Measurements from ENCODE around the gene RNF144B.
"Not testable (repeated sequence)": the region's sequence is repeated elsewhere in the genome, so short reads cannot be mapped to it uniquely, and the experiment has no call there.

The RNF144B gene

DNA sequence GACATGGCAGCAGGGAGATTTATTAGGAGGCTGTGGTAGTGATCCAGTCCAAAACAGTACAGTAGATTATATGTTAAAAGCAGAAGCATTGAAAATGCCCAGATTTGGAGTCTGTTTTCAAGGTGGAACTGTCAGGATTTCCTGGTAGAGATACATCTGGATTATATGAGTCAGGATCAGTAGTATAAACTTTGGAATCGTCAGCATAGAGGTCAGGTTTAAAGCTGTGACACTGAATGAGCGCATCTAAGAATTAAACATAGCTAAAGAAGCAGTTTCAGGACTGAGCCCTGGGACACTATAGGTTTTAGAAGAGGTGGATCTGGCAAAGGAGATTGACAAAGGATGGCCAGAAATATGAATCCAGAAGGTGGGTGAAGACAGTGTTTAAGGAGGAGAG lies 60.4 kb downstream of the RNF144B start:
- Histone ChIP-seq H3K4me3 (ENCODE audit: severe bottlenecking) (no peak overlapping the region), H3K4me1 (ENCODE audit: insufficient read depth, poor library complexity, severe bottlenecking) (no peaks in the 10 kb centered on the region), H3K9me3 (ENCODE audit: severe bottlenecking) (peaks cover 3% of the 10 kb centered on the region), H3K27ac (ENCODE audit: poor library complexity, severe bottlenecking) (no peak overlapping the region), H3K36me3 (ENCODE audit: low read depth) (no peaks in the 10 kb centered on the region), H3K27me3 (ENCODE audit: insufficient read depth, poor library complexity, severe bottlenecking) (no peaks in the 10 kb centered on the region)
- DNase-seq (ENCODE audit: low spot score) (no peak), ATAC-seq (ENCODE audit: low read depth) (no peak)
- TF ChIP-seq, protein P1, sequence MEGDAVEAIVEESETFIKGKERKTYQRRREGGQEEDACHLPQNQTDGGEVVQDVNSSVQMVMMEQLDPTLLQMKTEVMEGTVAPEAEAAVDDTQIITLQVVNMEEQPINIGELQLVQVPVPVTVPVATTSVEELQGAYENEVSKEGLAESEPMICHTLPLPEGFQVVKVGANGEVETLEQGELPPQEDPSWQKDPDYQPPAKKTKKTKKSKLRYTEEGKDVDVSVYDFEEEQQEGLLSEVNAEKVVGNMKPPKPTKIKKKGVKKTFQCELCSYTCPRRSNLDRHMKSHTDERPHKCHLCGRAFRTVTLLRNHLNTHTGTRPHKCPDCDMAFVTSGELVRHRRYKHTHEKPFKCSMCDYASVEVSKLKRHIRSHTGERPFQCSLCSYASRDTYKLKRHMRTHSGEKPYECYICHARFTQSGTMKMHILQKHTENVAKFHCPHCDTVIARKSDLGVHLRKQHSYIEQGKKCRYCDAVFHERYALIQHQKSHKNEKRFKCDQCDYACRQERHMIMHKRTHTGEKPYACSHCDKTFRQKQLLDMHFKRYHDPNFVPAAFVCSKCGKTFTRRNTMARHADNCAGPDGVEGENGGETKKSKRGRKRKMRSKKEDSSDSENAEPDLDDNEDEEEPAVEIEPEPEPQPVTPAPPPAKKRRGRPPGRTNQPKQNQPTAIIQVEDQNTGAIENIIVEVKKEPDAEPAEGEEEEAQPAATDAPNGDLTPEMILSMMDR (IDR thresholded peaks at IDR 0.05; ENCODE audit: poor library complexity, severe bottlenecking): no peak

DNA sequence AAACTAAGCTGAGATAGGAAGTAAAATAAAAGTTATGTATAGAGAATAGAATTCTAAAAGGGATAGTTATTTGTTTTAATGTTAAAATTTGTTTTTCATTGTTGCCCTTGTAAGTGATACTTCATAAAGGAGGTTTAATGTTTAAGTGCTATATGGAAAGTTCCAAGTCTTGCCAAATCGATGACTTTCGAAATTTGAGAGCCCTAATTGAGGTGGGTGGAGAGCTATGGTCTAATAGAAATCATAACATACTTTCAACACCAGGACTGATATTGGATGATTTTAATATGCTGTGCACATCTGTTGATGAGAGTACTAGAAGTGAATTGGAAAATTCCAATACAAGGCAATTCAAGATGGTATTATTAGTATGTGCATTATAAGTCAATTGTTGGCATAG lies 64.6 kb downstream of the RNF144B start:
- Histone ChIP-seq H3K4me1 (ENCODE audit: insufficient read depth, poor library complexity, severe bottlenecking) (no peaks in the 10 kb centered on the region), H3K27me3 (ENCODE audit: insufficient read depth, poor library complexity, severe bottlenecking) (no peaks in the 10 kb centered on the region), H3K27ac (ENCODE audit: poor library complexity, severe bottlenecking) (no peak overlapping the region), H3K4me3 (ENCODE audit: severe bottlenecking) (no peak overlapping the region), H3K9me3 (ENCODE audit: severe bottlenecking) (no peaks in the 10 kb centered on the region), H3K36me3 (ENCODE audit: low read depth) (no peaks in the 10 kb centered on the region)
- ATAC-seq (ENCODE audit: low read depth): no peak
- TF ChIP-seq, protein P1 (IDR thresholded peaks at IDR 0.05; ENCODE audit: poor library complexity, severe bottlenecking): no peak
- no peak for DNase-seq (ENCODE audit: low spot score)

DNA sequence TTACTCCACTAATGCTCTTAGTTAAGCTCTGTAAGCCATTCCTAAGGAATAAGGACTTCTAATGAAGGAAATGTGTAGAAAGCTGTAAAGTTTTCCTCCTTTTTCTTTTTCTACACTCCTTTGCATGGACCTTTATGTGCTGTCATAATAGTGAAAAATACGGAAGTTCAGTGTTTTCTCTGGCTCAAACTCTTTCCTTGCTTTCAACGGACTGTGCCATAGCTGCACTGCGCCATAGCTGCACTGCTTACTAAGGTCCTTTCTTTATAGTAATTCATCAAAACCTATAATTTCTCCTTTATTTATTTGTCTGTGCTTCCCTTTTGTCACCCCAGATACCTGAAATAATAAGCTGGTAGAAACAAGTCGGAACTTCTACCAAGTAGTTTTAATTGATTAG lies 67.3 kb downstream of the RNF144B start:
- no peak for DNase-seq (ENCODE audit: low spot score)
- TF ChIP-seq, protein P1 (IDR thresholded peaks at IDR 0.05; ENCODE audit: poor library complexity, severe bottlenecking): no peak
- Histone ChIP-seq H3K4me3 (ENCODE audit: severe bottlenecking) (no peak overlapping the region), H3K27me3 (ENCODE audit: insufficient read depth, poor library complexity, severe bottlenecking) (no peaks in the 10 kb centered on the region), H3K27ac (ENCODE audit: poor library complexity, severe bottlenecking) (no peak overlapping the region), H3K9me3 (ENCODE audit: severe bottlenecking) (no peaks in the 10 kb centered on the region), H3K4me1 (ENCODE audit: insufficient read depth, poor library complexity, severe bottlenecking) (no peaks in the 10 kb centered on the region), H3K36me3 (ENCODE audit: low read depth) (no peaks in the 10 kb centered on the region)
- ATAC-seq (ENCODE audit: low read depth): no peak

DNA sequence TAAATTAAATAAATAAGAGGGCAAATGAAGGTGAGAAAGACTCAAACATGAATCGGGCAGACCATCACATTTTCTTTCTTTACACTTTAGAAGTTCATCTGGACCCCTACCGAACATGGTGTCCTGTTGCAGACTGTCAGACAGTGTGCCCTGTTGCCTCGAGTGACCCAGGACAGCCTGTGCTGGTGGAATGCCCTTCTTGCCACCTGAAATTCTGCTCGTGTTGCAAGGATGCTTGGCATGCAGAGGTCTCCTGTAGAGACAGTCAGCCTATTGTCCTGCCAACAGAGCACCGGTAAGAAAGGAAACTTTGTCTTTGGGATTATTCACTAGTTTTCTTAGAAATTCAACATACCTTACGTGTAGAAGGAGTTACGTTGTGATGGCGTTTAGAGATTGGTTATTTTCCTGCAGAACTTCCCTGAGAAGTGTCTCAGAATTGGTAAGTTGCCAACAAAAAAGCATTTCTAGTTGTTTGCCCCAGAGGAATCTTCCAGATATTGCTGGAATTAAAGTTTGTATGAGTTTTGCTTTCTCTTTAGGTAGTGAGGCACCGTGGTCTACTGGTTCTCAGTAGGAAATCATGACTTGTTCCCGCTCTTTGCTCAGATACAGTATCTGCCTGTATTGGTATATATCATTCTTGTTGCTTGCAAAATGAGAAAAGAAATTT lies 70.1 kb downstream of the RNF144B start:
- no peak for DNase-seq (ENCODE audit: low spot score)
- no peak for ATAC-seq (ENCODE audit: low read depth)
- TF ChIP-seq, protein P1 (IDR thresholded peaks at IDR 0.05; ENCODE audit: poor library complexity, severe bottlenecking): no peak
- H3K27ac ChIP-seq (ENCODE audit: poor library complexity, severe bottlenecking): no peak overlapping the region
- no peak overlapping the region for H3K4me3 ChIP-seq (ENCODE audit: severe bottlenecking)
- no peaks in the 10 kb centered on the region for H3K9me3 ChIP-seq (ENCODE audit: severe bottlenecking)
- no peaks in the 10 kb centered on the region for H3K27me3 ChIP-seq (ENCODE audit: insufficient read depth, poor library complexity, severe bottlenecking)
- no peaks in the 10 kb centered on the region for H3K4me1 ChIP-seq (ENCODE audit: insufficient read depth, poor library complexity, severe bottlenecking)
- no peaks in the 10 kb centered on the region for H3K36me3 ChIP-seq (ENCODE audit: low read depth)

DNA sequence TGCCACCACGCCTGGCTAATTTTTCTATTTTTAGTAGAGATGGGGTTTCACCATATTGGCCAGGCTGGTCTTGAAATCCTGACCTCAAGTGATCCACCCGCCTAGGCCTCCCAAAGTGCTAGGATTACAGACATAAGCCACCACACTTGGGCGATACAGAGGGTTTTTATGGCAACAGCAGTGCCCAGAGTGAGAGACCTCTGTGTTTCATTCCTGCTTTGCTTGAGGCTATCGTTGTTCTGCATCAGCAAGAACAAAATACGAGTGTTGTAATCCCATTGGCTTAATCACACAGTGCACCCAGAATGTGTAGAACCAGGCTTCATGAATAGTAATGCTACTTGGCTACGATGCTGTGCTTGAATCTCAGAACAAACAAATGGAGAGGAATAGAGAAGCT lies 70.9 kb downstream of the RNF144B start:
- ATAC-seq (ENCODE audit: low read depth); DNase-seq (ENCODE audit: low spot score); H3K36me3 ChIP-seq (ENCODE audit: low read depth): not testable (repeated sequence)

More for the DNA sequence above, 70.9 kb downstream of the RNF144B start:
- not testable (repeated sequence) for H3K4me1 ChIP-seq (ENCODE audit: insufficient read depth, poor library complexity, severe bottlenecking); H3K27ac ChIP-seq (ENCODE audit: poor library complexity, severe bottlenecking); H3K9me3 ChIP-seq (ENCODE audit: severe bottlenecking); H3K27me3 ChIP-seq (ENCODE audit: insufficient read depth, poor library complexity, severe bottlenecking); H3K4me3 ChIP-seq (ENCODE audit: severe bottlenecking)

Measured in RWPE2 (cell line).